Transverse colon (tissue), 4 donors: ENCODE measurements around the gene C1orf52. TPM values are rescaled to one million over a fixed set of nuclear protein-coding genes. Genes with fewer than 3 reads are reported as not detected.

ENCODE experiments used
- DNase-seq: peaks from one replicate; pipeline ENCODE4 v3.0.0-alpha.2; 2019
- H3K27ac ChIP-seq, 4 donors: fragments of 200-600 bp; sonication (generic); 2 replicates each; pipeline ENCODE4 v1.5.1; 2016 to 2018; ENCODE audit warnings: inconsistent platforms in 4 of 4
- H3K27me3 ChIP-seq: fragments of 200-600 bp; sonication (generic); 2 replicates; pipeline ENCODE4 v1.5.1; 2017; ENCODE audit warnings: inconsistent platforms
- H3K36me3 ChIP-seq, 4 donors: fragments of 200-600 bp; sonication (generic); 2 replicates each; pipeline ENCODE4 v1.5.1; 2017 to 2019; ENCODE audit warnings: inconsistent platforms in 4 of 4
- H3K4me1 ChIP-seq, 4 donors: fragments of 200-600 bp; sonication (generic); 2 replicates each; pipeline ENCODE4 v1.5.1; 2017 to 2020; ENCODE audit warnings: inconsistent platforms in 4 of 4
- H3K4me3 ChIP-seq, 4 donors: fragments of 200-600 bp; sonication (generic); 1 replicate in 1 of 4; 2 replicates in 3 of 4; pipeline versions ENCODE4 v1.5.1 to v1.6.1; 2017 to 2019; ENCODE audit warnings: inconsistent platforms in 4 of 4
- H3K9me3 ChIP-seq, 2 donors: fragments of 200-600 bp; sonication (generic); 2 replicates each; pipeline ENCODE4 v1.5.1; 2017 to 2019; ENCODE audit warnings: inconsistent platforms in 2 of 2
- EP300 ChIP-seq: sonication (generic); formaldehyde crosslinking; IDR thresholded peaks from one replicate; pipeline ENCODE4 v1.6.1; 2017; ENCODE audit warnings: antibody characterized with exemption, low read depth
- POLR2A ChIP-seq: fragments of 450-650 bp; IDR thresholded peaks from one replicate; pipeline ENCODE4 v1.6.1; 2016; ENCODE audit warnings: antibody characterized with exemption, mild to moderate bottlenecking, moderate library complexity
- POLR2AphosphoS5 ChIP-seq, 3 donors: sonication (generic); formaldehyde crosslinking; IDR thresholded peaks; one replicate each; pipeline ENCODE4 v1.6.1; 2016; ENCODE audit warnings: antibody characterized with exemption in 3 of 3
- WGBS, 2 donors: methylation state at CpG; one replicate each; pipeline ENCODE4 v1.1.5; 2018; ENCODE audit warnings: low coverage in 1 of 2; 5-methylcytosine and 5-hydroxymethylcytosine counted together
- in situ Hi-C, 4 donors: fragments of 200-750 bp; cut with MboI; loops; one replicate each; pipeline versions ENCODE4 v1.15.0 to v1.15.1; 2017; ENCODE audit warnings: low sequenced_read_pairs in 3 of 4, low pct_ligation_motif_present in 1 of 4, low pct_unique_long_range_greater_than_20kb in 1 of 4
- intact Hi-C: fragments of 100-400 bp; cut with DNase I; formaldehyde crosslinking; loops from one replicate; pipeline ENCODE4 v1.15.1; 2023; ENCODE audit warnings: low total_unique reads
- total RNA-seq, 4 donors: library from RNA; depleted of rRNA; stranded (reverse); fragments of >200 nt; gene quantifications; one replicate each; pipeline ENCODE4 v1.1.0, GENCODE V29; 2016
- TF ChIP-seq, protein P1 (sequence below), 5 experiments: fragments of 200-600 bp in 3 of 5; fragments of 450-650 bp in 2 of 5; sonication (generic) in 3 of 5; IDR thresholded peaks; 1 replicate in 2 of 5; 2 replicates in 3 of 5; pipeline ENCODE4 v1.5.1; 2016 to 2017; ENCODE audit warnings: antibody characterized with exemption in 5 of 5, inconsistent platforms in 3 of 5, mild to moderate bottlenecking in 2 of 5, moderate library complexity in 1 of 5

The C1orf52 gene
- total RNA-seq, 4 donors from 2014 or later, result 7.4 to 42.6 (median 14.9) TPM

DNA sequence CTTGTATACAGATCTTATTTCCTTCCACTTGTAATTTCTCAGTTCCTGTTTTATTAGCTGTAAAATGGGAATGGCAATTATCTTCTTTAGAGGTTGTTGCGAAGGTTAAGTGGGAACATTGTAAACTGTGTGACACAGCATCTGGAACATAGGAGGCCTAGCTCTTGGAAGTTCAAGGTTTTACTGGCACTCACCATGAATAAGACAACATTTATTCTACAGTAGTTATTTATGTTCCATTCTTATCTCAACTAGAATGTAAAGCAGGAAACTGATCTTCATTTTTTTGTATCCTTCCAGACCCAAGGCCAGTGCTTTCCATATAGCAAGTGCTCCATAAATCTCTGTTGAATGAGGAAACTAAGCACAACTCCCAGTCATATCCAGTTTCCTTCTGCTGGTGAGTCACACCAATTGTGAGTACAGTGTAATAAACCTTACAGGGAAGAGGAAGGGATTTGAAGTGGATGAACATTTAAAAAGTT is 15.5 kb upstream of the C1orf52 start:
- in situ Hi-C loops, result loop anchor here in 1 of 4 donors (25.0 kb wide), 1 partner anchor 588 kb away; the partner anchor contains the start of gene SSX2IP
- Histone ChIP-seq H3K9me3 (no peaks in the 10 kb centered on the region), H3K36me3 (peaks cover 0 to 10% (median 3%) of the 10 kb centered on the region in 4 donors), H3K27ac (peak overlapping the region; percentile 98 to 100 (median 100)), H3K27me3 (no peaks in the 10 kb centered on the region), H3K4me1 (peaks cover 33 to 80% (median 58%) of the 10 kb centered on the region in 4 donors), H3K4me3 (peak overlapping the region in 3 of 4 donors; percentile 83 to 89 (median 86))
- TF ChIP-seq EP300, result peak; percentile 38
- TF ChIP-seq POLR2AphosphoS5 (IDR thresholded peaks at IDR 0.05), result peak; percentile 51 to 93 (median 84)
- peak; percentile 83 for TF ChIP-seq POLR2A
- TF ChIP-seq, protein P1, sequence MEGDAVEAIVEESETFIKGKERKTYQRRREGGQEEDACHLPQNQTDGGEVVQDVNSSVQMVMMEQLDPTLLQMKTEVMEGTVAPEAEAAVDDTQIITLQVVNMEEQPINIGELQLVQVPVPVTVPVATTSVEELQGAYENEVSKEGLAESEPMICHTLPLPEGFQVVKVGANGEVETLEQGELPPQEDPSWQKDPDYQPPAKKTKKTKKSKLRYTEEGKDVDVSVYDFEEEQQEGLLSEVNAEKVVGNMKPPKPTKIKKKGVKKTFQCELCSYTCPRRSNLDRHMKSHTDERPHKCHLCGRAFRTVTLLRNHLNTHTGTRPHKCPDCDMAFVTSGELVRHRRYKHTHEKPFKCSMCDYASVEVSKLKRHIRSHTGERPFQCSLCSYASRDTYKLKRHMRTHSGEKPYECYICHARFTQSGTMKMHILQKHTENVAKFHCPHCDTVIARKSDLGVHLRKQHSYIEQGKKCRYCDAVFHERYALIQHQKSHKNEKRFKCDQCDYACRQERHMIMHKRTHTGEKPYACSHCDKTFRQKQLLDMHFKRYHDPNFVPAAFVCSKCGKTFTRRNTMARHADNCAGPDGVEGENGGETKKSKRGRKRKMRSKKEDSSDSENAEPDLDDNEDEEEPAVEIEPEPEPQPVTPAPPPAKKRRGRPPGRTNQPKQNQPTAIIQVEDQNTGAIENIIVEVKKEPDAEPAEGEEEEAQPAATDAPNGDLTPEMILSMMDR (IDR thresholded peaks at IDR 0.05), result no peak
- 23 to 38% methylated on average over 1 of the region's 1 CpG for WGBS, 2 donors
- intact Hi-C loops, result no loop called here
- no peak for DNase-seq

- no peak for DNase-seq
- in situ Hi-C loops (loop anchor here in 1 of 4 donors (25.0 kb wide), 1 partner anchor 586 kb away; the partner anchor contains the start of gene SSX2IP), intact Hi-C loops (no loop called here)
- H3K27ac ChIP-seq, result peak overlapping the region in 2 of 4 donors; percentile 99 to 100
- no peaks in the 10 kb centered on the region for H3K27me3 ChIP-seq
- H3K4me1 ChIP-seq, result peaks cover 33 to 83% (median 56%) of the 10 kb centered on the region in 4 donors
- TF ChIP-seq EP300 (no peak), POLR2AphosphoS5 (IDR thresholded peaks at IDR 0.05) (no peak), POLR2A (no peak)
- TF ChIP-seq, protein P1 (IDR thresholded peaks at IDR 0.05), result no peak
- H3K36me3 ChIP-seq, result peaks cover 0 to 24% (median 4%) of the 10 kb centered on the region in 4 donors
- peak overlapping the region in 1 of 4 donors; percentile 83 for H3K4me3 ChIP-seq
- no peaks in the 10 kb centered on the region for H3K9me3 ChIP-seq
Measured at GRCh38 chr1:85273397-85273796, 13.9 kb upstream of the C1orf52 start.

DNA sequence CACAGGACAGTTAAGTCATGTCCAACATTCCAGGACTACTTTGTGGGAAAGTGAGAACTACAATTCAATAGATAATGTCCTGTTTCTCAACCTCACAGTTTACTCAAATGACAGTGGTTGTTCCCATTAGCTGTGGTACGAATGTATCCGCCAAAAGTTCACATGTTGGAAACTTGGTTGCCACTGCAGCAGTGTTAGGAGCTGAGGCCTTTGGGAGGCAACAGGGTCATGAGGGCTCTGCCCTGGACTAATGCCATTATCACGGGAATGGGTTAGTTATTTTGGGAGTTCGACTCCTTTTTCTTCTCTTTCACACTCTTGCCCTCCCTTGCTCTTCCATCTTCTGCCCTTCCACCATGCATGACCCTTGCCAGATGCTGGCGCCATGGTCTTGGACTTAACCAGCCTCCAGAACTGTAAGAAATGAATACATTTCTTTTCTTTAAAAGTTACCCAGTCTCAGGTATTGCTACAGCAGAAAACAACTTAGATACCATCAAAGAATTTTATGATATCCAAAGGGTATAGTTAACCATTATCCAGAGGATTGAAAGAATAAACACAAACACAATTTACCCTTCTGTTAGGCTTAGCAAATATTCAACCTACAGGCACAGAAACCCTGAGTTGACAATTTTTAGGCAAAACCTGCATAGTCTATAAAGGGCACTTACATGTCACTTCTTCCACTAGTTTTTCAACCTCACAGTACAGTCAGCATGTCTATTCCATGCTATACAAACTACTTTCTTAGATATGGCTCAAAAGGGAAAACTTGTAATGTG is 9.5 kb upstream of the C1orf52 start:
- WGBS, 2 donors, result 75 to 80% methylated on average over 4 to 5 of the region's 5 CpGs
- intact Hi-C loops, result no loop called here
- in situ Hi-C loops, result loop anchor here in 1 of 4 donors (25.0 kb wide), 1 partner anchor 582 kb away; the partner anchor contains the start of gene SSX2IP
- H3K27me3 ChIP-seq, result no peaks in the 10 kb centered on the region
- no peak overlapping the region for H3K4me3 ChIP-seq
- H3K4me1 ChIP-seq, result peaks cover 18 to 62% (median 35%) of the 10 kb centered on the region in 4 donors
- TF ChIP-seq, protein P1 (IDR thresholded peaks at IDR 0.05), result no peak
- TF ChIP-seq POLR2A, result no peak
- no peak for TF ChIP-seq POLR2AphosphoS5 (IDR thresholded peaks at IDR 0.05)
- TF ChIP-seq EP300, result no peak
- H3K36me3 ChIP-seq, result peaks cover 0 to 59% (median 18%) of the 10 kb centered on the region in 4 donors
- H3K27ac ChIP-seq, result peak overlapping the region; percentile 2 to 64 (median 50)
- DNase-seq, result no peak
- H3K9me3 ChIP-seq, result no peaks in the 10 kb centered on the region

- Histone ChIP-seq H3K4me1 (peaks cover 12 to 46% (median 28%) of the 10 kb centered on the region in 4 donors), H3K4me3 (no peak overlapping the region), H3K27ac (no peak overlapping the region), H3K27me3 (no peaks in the 10 kb centered on the region), H3K9me3 (no peaks in the 10 kb centered on the region), H3K36me3 (peaks cover 0 to 59% (median 18%) of the 10 kb centered on the region in 4 donors)
- in situ Hi-C loops (loop anchor here in 1 of 4 donors (25.0 kb wide), 1 partner anchor 580 kb away; the partner anchor contains the start of gene SSX2IP), intact Hi-C loops (no loop called here)
- no peak for DNase-seq
- TF ChIP-seq POLR2AphosphoS5 (IDR thresholded peaks at IDR 0.05) (no peak), POLR2A (no peak), EP300 (no peak)
- TF ChIP-seq, protein P1 (IDR thresholded peaks at IDR 0.05), result no peak
- 88 to 90% methylated on average over 2 of the region's 2 CpGs for WGBS, 2 donors
Measured at GRCh38 chr1:85267313-85267712, 7.9 kb upstream of the C1orf52 start.
